Rectal smooth muscle tissue (tissue), 1 donor: Measurements from ENCODE around the gene CDC14B.
"Not testable (repeated sequence)": the region's sequence is repeated elsewhere in the genome, so short reads cannot be mapped to it uniquely, and the experiment has no call there.

Source experiments
- H3K27ac ChIP-seq: one replicate; pipeline ENCODE4 v1.7.0; 2013; ENCODE audit warnings: low read depth, low read length, inconsistent platforms
- H3K27me3 ChIP-seq: one replicate; pipeline ENCODE4 v1.7.0; 2013; ENCODE audit warnings: low read length; ENCODE audit not compliant: control insufficient read depth, insufficient read depth
- H3K36me3 ChIP-seq: one replicate; pipeline ENCODE4 v1.7.0; 2013; ENCODE audit warnings: low read length; ENCODE audit not compliant: control insufficient read depth, insufficient read depth
- H3K4me1 ChIP-seq: one replicate; pipeline ENCODE4 v1.7.0; 2013; ENCODE audit warnings: low read length; ENCODE audit not compliant: control insufficient read depth, insufficient read depth
- H3K4me3 ChIP-seq: one replicate; pipeline ENCODE4 v1.7.0; 2013; ENCODE audit warnings: low read length
- H3K9ac ChIP-seq: one replicate; pipeline ENCODE4 v1.7.0; 2013; ENCODE audit warnings: low read length

The CDC14B gene

DNA sequence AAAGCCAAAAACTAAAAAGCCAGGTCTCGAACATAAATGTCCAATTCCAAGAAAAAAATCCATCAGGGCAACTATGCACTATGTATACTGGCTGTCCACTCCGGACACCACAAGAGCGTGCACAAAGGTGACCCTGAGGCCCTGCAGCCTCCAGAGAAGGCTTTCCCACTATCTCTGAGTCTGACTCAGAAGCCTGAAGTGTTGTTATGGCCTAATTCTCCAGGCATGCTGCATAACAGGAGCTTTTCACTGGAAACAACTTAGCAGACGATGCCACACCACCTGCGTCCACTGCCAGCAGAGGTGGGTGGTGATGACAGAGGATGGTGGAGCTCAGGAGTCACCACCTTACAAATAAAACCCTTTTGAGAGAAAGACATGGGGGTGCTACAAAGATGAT, 106.0 kb downstream of the CDC14B start:
- Histone ChIP-seq H3K4me1 (no peaks in the 10 kb centered on the region), H3K27ac (no peak overlapping the region)

DNA sequence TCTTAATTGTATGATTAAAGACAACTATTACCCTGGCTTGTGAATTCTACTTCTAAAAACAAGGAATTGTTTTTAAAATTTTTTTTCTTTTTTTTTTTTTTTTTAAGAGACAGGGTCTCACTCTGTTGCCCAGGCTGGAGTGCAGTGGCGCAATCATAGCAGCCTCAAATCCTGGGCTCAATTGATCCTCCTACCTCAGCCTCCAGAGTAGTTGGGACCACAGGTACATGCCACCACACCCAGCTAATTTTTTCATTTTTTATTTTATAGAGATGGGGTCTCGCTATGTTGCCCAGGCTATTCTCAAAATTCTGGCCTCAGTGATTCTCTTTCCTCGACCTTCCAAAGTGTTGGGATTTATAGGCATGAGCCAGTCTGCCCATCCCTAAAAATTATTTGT, 107.4 kb downstream of the CDC14B start:
- Histone ChIP-seq H3K27ac (no peak overlapping the region), H3K36me3 (no peaks in the 10 kb centered on the region), H3K9ac (no peak overlapping the region), H3K4me3 (no peak overlapping the region), H3K4me1 (no peaks in the 10 kb centered on the region), H3K27me3 (no peaks in the 10 kb centered on the region)

More for the DNA sequence above, 106.0 kb downstream of the CDC14B start:
- Histone ChIP-seq H3K4me3 (no peak overlapping the region), H3K27me3 (no peaks in the 10 kb centered on the region), H3K9ac (no peak overlapping the region), H3K36me3 (no peaks in the 10 kb centered on the region)

DNA sequence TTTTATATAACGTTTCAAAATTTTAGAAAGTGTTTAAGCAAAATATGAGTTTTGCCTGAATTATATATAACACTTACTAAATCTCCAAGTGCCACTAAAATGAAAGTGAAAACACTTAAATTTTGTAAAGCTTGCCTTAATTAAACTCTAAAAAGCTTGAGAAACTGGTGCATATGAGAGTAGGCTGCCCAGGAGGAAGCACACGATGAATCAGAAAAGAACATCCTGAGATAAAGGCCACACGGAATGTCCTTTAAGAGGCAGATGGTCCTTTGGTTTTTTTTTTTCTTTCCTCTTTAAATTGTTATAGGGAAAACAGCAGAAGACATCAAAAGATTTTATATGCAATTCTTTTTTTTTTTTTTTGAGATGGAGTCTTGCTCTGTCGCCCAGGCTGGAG, 109.4 kb downstream of the CDC14B start:
- no peaks in the 10 kb centered on the region for H3K4me1 ChIP-seq
- no peak overlapping the region for H3K9ac ChIP-seq
- H3K27ac ChIP-seq: no peak overlapping the region
- H3K36me3 ChIP-seq: no peaks in the 10 kb centered on the region
- no peak overlapping the region for H3K4me3 ChIP-seq
- no peaks in the 10 kb centered on the region for H3K27me3 ChIP-seq

DNA sequence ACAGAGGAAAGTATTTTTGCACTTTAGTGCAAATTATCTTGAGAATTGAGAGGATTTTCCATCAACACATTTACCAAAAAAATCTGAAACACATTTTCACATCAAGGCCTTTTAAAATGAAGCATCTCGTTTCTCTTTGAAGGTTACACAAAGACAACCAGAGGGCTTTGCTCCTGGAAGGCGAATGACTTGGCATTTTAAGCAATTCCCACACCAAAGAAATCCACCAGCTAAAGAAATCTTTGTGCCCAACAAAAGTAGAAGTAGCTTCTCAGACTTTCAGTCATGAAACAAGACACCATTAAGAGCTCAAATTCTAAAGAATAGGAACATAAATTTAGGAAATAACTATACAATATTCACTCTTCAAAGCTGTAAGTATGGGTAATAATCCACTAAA, 109.8 kb downstream of the CDC14B start:
- Histone ChIP-seq H3K27ac (no peak overlapping the region), H3K4me1 (no peaks in the 10 kb centered on the region), H3K4me3 (no peak overlapping the region), H3K9ac (no peak overlapping the region), H3K27me3 (no peaks in the 10 kb centered on the region), H3K36me3 (no peaks in the 10 kb centered on the region)

DNA sequence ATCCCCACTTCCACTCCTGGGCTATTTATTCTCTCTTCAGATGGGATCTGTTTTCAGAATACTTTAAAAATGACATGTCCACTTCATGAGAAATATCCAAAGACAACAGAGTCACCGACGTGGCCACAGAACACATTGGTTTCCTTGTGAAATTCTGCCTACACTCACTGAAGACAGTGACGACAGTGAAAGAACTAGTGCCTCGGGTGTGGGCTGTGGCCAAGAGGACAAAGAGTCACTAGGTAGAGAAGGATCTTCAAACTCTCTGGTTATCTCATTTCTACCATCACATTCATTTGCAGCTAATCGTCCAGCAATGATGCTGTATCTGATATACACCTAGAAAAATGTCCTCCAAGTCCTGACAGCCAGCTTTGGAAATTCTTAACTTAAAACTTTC, 110.6 kb downstream of the CDC14B start:
- Histone ChIP-seq H3K27me3 (no peaks in the 10 kb centered on the region), H3K27ac (no peak overlapping the region), H3K4me3 (no peak overlapping the region), H3K36me3 (no peaks in the 10 kb centered on the region), H3K9ac (no peak overlapping the region), H3K4me1 (no peaks in the 10 kb centered on the region)

DNA sequence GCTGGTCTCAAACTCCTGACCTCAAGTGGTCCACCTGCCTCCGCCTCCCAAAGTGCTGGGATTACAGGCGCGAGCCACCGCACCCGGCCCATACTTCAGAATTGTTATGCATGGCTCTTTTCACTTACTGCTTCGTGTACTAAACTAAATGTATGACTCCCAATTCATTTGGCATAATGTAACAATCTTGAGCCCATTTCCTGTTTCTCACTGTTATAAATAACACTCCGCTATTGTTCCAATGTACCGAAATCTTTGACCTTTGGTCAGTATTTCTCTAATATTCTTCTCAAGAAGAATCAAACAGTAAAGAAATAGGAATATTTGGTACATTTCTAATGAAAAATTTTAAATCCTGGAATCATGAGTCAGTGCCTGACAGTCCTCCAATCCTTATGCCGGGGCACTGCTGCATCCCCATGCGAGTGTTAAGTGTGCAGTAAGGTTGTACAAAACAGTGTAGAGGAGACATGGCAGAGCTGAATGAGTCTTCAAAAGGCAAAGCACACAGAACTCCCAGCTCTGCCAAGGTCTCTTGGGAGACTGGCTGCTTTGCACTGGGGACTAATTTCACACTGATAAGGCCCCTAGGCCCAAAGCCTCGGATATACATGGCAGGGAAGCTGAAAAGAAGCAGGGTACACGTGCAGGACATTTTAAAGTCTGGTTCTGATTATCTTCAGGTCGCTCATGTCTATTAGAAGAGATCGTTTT, 111.3 kb downstream of the CDC14B start:
- H3K4me3 ChIP-seq: no peak overlapping the region
- H3K4me1 ChIP-seq: no peaks in the 10 kb centered on the region
- no peaks in the 10 kb centered on the region for H3K27me3 ChIP-seq
- H3K36me3 ChIP-seq: no peaks in the 10 kb centered on the region
- H3K27ac ChIP-seq: no peak overlapping the region
- no peak overlapping the region for H3K9ac ChIP-seq

DNA sequence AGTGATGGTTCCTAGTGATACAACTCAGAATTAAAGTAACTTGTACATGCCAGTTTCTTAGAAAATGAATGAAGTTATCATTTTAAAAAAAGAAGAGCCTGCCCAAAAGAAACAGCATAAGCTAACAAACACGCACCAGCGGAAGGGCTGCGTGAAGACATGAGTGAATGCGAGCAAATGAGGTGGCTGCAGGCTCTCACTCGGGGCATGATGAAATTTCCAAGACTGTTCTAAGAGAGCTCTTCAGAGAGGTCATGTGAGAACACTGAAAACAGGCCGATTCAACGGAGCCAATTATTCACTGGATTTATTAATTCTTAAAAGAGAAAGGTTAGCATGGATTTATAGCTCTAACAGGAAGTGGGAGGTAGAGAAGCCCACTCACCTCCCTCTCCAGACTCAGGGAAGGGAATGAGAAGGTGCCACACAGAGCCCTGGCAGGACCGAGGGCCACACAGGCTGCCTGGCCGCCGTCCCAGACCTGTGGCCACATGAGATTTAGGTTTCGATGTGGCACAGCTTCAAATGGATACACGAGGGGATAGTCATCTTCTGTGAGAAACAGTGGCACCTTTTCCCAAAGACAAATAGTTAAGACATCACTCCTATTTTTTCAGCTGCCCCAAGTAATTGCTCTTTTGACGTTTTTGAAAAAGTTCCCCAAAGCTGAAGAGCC, 114.2 kb downstream of the CDC14B start:
- no peak overlapping the region for H3K27ac ChIP-seq
- H3K36me3 ChIP-seq: no peaks in the 10 kb centered on the region
- no peaks in the 10 kb centered on the region for H3K27me3 ChIP-seq
- H3K4me1 ChIP-seq: no peaks in the 10 kb centered on the region
- H3K4me3 ChIP-seq: no peak overlapping the region
- H3K9ac ChIP-seq: no peak overlapping the region

DNA sequence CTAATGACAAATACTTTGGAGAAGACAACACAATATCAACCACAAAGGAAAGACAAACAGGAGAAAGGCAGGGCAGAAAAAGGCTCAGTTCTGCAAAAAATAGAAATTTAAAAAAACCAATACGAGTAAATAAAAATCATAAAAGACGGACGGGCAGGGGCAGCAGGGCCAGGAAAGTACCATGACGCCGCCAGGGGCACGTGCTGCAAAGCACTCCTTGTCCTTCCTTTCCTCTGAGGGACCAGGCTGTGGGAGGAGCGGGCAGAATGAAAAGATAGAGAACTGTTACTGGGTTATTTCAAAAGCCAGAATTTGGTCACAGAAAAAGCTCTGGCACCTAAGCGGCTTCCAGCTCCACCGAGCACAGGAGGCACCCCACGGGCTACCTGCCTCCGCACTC, 115.7 kb downstream of the CDC14B start:
- H3K4me1 ChIP-seq: no peaks in the 10 kb centered on the region
- H3K9ac ChIP-seq: no peak overlapping the region
- H3K4me3 ChIP-seq: no peak overlapping the region
- no peaks in the 10 kb centered on the region for H3K27me3 ChIP-seq
- no peak overlapping the region for H3K27ac ChIP-seq
- no peaks in the 10 kb centered on the region for H3K36me3 ChIP-seq

DNA sequence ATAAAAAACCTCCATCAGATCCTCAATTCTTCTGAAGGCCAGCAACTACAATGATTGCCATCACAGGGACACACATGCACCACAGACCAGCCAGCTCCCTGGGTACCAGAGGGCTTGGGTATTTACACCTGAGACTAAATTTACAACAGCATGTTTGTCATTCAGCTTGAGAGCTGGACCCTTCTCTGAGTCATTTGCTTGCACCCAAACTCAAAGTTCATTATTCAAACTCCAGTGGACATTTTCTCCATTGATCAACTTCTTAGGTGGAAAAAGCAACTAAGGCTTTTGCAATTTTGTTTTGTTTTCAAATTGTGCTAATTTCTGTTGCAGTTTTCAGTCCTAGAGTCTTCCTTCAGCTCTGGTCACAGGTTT, 116.3 kb downstream of the CDC14B start:
- not testable (repeated sequence) for H3K4me3 ChIP-seq, H3K9ac ChIP-seq, H3K4me1 ChIP-seq, H3K36me3 ChIP-seq, H3K27me3 ChIP-seq, H3K27ac ChIP-seq

DNA sequence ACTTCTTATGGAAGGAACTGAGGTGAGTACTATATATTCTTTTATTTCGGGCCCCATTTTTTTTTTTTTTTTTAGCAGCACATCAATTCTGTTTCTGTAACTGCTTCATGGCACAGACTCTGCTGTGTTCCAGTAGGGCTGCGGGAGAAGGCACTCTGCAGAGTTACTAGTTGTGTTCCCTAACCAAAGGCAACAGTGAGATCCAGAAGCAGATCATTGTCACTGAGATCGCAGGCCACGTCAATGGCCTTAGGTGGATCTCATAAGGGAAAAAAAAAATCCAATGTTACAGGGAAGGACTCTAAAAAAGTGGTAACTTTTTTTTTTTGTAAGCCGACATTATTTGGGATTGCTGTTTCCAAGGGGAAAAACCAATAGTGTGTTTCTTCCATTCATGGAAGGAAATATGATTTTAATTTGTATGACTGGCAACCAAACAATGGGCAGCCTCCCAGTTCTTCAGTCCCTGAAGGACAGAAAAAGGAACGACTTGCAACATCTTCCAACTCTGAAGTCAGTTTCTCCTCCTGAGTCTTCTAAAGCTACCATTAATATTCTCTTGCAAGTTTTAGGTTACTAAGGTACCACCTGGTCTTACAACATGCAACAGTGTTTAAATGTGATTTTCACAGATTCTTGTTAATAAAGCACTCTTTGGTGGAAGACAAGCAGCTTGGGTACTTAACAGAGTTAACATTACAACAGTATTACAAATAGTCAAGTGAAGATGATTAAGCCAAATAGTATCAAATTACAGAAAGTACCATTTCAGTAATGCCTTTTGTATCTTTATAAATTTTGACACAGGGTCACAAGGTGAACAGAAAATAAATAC, 116.9 kb downstream of the CDC14B start:
- Histone ChIP-seq H3K27me3 (no peaks in the 10 kb centered on the region), H3K27ac (no peak overlapping the region), H3K4me3 (no peak overlapping the region), H3K4me1 (no peaks in the 10 kb centered on the region), H3K36me3 (no peaks in the 10 kb centered on the region), H3K9ac (no peak overlapping the region)

DNA sequence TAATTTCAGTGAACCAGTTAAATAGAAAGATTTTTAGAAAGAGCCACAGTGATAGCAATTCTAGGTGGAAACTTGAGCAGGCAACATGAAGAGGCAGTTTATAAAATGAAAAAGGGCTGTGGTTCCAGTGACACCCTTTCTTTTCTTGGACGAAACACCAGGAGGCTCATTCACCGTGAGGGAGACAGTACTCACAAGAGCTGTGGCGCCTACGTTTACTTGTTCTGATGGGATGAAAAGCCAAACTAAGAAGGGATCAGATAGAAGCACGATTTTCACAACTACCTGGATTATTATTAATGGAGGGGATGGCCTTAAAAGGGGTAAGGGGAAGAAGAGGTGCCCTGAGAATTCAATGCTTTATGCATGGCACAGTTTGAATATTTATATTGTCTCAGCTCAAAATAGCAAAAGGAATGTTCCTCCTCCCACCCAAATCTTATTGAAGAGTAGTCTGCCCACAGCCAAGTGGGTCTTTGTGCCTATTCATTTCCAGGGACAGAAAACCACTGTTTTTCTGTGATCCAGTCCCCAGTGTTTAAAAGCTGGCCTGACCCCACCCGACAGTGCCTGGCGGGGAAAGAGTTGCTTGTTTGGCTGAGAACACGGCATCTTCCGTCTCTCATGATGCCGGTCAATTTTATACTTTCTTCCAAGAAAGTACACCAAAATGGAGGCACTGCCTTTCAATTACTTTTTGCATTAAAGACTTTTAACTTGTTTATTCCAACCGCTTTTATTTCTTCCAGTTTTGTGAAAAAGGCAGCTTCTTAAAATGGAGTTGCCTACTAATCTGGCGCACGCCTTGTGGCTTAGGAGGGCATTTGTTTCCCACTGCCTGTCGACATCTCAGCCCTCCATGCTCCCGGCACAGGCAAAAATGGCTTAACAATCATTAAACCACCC, 117.8 kb downstream of the CDC14B start:
- Histone ChIP-seq H3K4me3 (no peak overlapping the region), H3K27me3 (no peaks in the 10 kb centered on the region), H3K4me1 (no peaks in the 10 kb centered on the region), H3K36me3 (no peaks in the 10 kb centered on the region), H3K9ac (no peak overlapping the region), H3K27ac (no peak overlapping the region)
